ENCODE measurements around the gene STMN3. TPM values are rescaled to one million over a fixed set of nuclear protein-coding genes. Genes with fewer than 3 reads are reported as not detected.
"Not testable (repeated sequence)": the region's sequence is repeated elsewhere in the genome, so short reads cannot be mapped to it uniquely, and the experiment has no call there.

The STMN3 gene
- total RNA-seq, 4 donors from 2014 or later, result 9.2 to 30.5 (median 20.9) TPM

DNA sequence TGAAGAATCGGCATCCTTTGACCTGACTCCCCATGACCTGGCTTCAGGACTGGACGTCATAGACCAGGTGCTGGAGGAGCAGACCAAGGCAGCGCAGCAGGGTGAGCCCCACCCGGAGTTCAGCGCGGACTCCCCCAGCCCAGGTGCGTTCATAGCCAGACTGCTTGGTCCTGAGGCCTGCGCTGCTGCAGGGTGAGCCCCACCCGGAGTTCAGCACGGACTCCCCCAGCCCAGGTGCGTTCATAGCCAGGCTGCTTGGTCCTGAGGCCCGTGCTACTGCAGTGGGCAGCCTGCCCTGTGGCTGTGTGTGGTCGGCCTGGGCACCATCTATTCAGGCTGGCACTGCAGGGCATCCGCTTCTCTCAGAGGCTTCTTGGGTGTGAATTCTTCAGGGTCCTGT, 20.7 kb upstream of the STMN3 start:
- Histone ChIP-seq H3K9me3 (no peaks in the 10 kb centered on the region), H3K36me3 (no peaks in the 10 kb centered on the region)

DNA sequence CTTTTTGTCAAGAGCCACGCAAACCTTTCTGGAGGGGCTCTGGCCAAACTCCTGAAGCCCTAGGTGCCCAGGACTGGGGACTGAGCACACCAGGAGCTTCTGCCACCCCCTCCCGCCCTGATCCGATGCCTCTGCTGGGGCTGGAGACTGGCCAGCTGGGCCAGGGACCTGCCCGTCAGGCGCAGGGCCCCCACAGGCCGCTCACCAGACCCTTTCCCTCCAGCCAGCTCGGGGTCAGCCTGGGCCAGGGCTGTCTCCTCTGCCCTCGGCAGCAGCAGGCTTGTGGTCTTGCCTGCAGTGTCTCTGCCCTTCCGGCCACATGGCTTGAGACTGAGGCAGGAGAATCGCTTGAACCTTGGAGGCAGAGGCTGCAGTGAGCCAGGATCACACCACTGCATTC, 19.4 kb upstream of the STMN3 start:
- TF ChIP-seq, protein P1, sequence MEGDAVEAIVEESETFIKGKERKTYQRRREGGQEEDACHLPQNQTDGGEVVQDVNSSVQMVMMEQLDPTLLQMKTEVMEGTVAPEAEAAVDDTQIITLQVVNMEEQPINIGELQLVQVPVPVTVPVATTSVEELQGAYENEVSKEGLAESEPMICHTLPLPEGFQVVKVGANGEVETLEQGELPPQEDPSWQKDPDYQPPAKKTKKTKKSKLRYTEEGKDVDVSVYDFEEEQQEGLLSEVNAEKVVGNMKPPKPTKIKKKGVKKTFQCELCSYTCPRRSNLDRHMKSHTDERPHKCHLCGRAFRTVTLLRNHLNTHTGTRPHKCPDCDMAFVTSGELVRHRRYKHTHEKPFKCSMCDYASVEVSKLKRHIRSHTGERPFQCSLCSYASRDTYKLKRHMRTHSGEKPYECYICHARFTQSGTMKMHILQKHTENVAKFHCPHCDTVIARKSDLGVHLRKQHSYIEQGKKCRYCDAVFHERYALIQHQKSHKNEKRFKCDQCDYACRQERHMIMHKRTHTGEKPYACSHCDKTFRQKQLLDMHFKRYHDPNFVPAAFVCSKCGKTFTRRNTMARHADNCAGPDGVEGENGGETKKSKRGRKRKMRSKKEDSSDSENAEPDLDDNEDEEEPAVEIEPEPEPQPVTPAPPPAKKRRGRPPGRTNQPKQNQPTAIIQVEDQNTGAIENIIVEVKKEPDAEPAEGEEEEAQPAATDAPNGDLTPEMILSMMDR (IDR thresholded peaks at IDR 0.05), result no peak
- TF ChIP-seq POLR2A (IDR thresholded peaks at IDR 0.05), result no peak
- H3K36me3 ChIP-seq, result no peaks in the 10 kb centered on the region

More for the DNA sequence above, 20.7 kb upstream of the STMN3 start:
- H3K27ac ChIP-seq, result no peak overlapping the region
- no peaks in the 10 kb centered on the region for H3K4me1 ChIP-seq
- no peak overlapping the region for H3K4me3 ChIP-seq
- TF ChIP-seq POLR2A (IDR thresholded peaks at IDR 0.05), result no peak
- TF ChIP-seq, protein P1 (IDR thresholded peaks at IDR 0.05), result no peak
- H3K27me3 ChIP-seq, result no peaks in the 10 kb centered on the region
- DNase-seq, result no peak
- intact Hi-C loops (cut with DNase I; ENCODE audit: low total_unique reads), result no loop called here

DNA sequence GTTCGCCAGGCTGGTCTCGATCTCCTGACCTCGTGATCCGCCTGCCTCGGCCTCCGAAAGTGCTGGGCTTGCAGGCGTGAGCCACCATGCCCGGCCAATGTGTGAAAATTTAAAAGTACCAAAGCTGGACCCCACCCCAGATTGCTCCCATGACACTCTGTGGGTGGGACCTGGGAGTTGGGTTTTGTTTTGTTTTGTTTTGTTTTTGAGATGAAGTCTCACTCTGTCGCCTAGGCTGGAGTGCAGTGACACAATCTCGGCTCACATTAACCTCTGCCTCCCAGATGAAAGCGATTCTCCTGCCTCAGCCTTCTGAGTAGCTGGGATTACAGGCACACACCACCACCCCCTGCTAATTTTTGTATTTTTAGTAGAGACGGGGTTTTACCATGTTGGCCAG, 18.5 kb upstream of the STMN3 start:
- H3K27ac ChIP-seq; DNase-seq; H3K4me1 ChIP-seq; H3K4me3 ChIP-seq; H3K36me3 ChIP-seq; H3K9me3 ChIP-seq; intact Hi-C loops (cut with DNase I; ENCODE audit: low total_unique reads); H3K27me3 ChIP-seq: not testable (repeated sequence)

More for the DNA sequence above, 19.4 kb upstream of the STMN3 start:
- Histone ChIP-seq H3K27ac (no peak overlapping the region), H3K27me3 (no peaks in the 10 kb centered on the region), H3K9me3 (no peaks in the 10 kb centered on the region), H3K4me1 (no peaks in the 10 kb centered on the region), H3K4me3 (no peak overlapping the region)
- intact Hi-C loops (cut with DNase I; ENCODE audit: low total_unique reads), result no loop called here
- DNase-seq, result no peak

DNA sequence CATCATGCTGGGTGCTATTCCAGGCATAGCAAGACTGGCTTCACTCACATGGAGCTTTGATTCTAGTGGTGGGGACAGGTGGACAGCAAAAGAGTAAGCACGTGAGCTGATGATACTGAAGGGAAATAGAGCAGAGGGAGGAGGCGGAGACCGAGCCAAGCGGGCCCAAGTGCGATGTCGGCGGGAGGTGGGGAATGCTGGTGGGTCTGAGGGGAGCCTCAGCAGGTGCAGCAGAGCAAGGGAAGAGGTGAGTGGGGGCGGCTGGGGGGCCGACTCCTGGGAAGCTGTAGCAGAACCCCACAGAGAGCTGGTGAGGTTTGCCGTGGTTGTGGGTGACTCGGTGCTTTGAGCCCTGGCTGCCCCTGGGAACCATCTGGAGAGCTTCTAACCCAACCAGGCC, 15.1 kb upstream of the STMN3 start:
- DNase-seq, result no peak
- H3K9me3 ChIP-seq, result no peaks in the 10 kb centered on the region

DNA sequence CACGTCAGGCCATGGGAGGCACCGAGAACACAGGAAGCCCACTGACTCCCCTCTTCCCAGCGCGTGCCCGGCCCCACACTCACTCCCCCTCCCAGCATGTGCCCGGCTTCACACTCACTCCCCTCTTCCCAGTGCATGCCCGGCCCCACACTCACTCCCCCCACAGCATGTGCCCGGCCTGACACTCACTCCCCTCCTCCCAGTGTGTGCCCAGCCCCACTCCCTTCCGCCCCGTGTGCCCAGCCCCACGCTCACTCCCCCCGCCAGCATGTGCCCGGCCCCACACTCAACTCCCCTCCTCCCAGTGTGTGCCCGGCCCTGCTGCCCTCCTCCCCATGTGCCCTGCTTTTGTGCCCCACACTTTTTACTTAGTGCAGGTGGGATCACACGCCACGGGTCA, 14.6 kb upstream of the STMN3 start:
- intact Hi-C loops (cut with DNase I; ENCODE audit: low total_unique reads), result no loop called here
- DNase-seq, result no peak
- no peaks in the 10 kb centered on the region for H3K27me3 ChIP-seq
- no peak overlapping the region for H3K27ac ChIP-seq
- H3K36me3 ChIP-seq, result no peaks in the 10 kb centered on the region
- no peak overlapping the region for H3K4me3 ChIP-seq
- no peaks in the 10 kb centered on the region for H3K4me1 ChIP-seq
- no peaks in the 10 kb centered on the region for H3K9me3 ChIP-seq
- no peak for TF ChIP-seq POLR2A (IDR thresholded peaks at IDR 0.05)
- TF ChIP-seq, protein P1 (IDR thresholded peaks at IDR 0.05), result no peak

More for the DNA sequence above, 15.1 kb upstream of the STMN3 start:
- Histone ChIP-seq H3K4me3 (no peak overlapping the region), H3K4me1 (no peaks in the 10 kb centered on the region), H3K27ac (no peak overlapping the region), H3K36me3 (no peaks in the 10 kb centered on the region), H3K27me3 (no peaks in the 10 kb centered on the region)
- no peak for TF ChIP-seq POLR2A (IDR thresholded peaks at IDR 0.05)
- TF ChIP-seq, protein P1 (IDR thresholded peaks at IDR 0.05), result no peak
- intact Hi-C loops (cut with DNase I; ENCODE audit: low total_unique reads), result no loop called here

DNA sequence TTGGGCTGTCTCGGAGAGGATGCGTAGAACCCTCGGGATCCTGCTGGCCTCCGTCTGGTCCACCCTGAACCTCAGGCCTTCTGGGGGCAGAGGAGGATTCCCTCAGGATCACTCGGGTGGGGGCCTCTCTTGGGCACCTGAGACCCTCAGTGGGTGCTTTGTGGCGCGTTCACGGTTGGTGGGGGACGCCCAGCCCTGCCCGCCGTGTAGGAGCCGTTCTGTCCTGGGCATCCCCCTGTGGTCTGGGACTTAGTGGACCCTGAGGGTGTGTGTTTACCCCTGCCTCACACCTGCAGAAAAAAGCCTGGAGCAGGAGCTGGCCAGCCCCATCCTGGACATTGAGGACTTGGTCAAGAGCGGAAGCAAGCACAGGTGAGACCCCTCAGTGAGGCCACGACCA, 12.5 kb upstream of the STMN3 start:
- Histone ChIP-seq H3K27me3 (no peaks in the 10 kb centered on the region), H3K9me3 (no peaks in the 10 kb centered on the region), H3K4me1 (no peaks in the 10 kb centered on the region), H3K4me3 (no peak overlapping the region), H3K36me3 (no peaks in the 10 kb centered on the region), H3K27ac (no peak overlapping the region)
- intact Hi-C loops (cut with DNase I; ENCODE audit: low total_unique reads), result no loop called here
- no peak for DNase-seq
- no peak for TF ChIP-seq POLR2A (IDR thresholded peaks at IDR 0.05)
- TF ChIP-seq, protein P1 (IDR thresholded peaks at IDR 0.05), result no peak

Measured in uterus (tissue), 4 donors.